Lung (tissue), 12 donors: ENCODE results near the gene PLAAT5. TPM values are rescaled to one million over a fixed set of nuclear protein-coding genes. Genes with fewer than 3 reads are reported as not detected.

Experiments
- ATAC-seq: fragments of 200-7000 bp; cut with Tn5 transposase; one replicate; pipeline ENCODE4 v1.9.1; 2020; ENCODE audit warnings: moderate number of reproducible peaks; ENCODE audit not compliant: insufficient read depth, low FRiP score
- DNase-seq, 3 donors: peaks; one replicate each; pipeline ENCODE4 v3.0.0-alpha.2; 2013 to 2017
- H3K27ac ChIP-seq, 2 donors: one replicate each; pipeline ENCODE4 v1.5.1; 2013; ENCODE audit warnings: mild to moderate bottlenecking in 2 of 2, moderate library complexity in 2 of 2, control low read depth in 1 of 2, inconsistent platforms in 1 of 2, low read depth in 1 of 2, low read length in 1 of 2
- H3K27me3 ChIP-seq, 3 donors: one replicate each; pipeline ENCODE4 v1.5.1; 2013; ENCODE audit warnings: low read length in 2 of 3; ENCODE audit not compliant: control insufficient read depth in 3 of 3, insufficient read depth in 3 of 3
- H3K36me3 ChIP-seq, 4 donors: one replicate each; pipeline ENCODE4 v1.5.1; 2013; ENCODE audit warnings: low read length in 4 of 4, mild to moderate bottlenecking in 1 of 4, moderate library complexity in 1 of 4; ENCODE audit not compliant: control insufficient read depth in 4 of 4, insufficient read depth in 4 of 4
- H3K4me1 ChIP-seq, 5 donors: one replicate each; pipeline ENCODE4 v1.5.1; 2013; ENCODE audit warnings: low read length in 5 of 5, mild to moderate bottlenecking in 2 of 5, moderate library complexity in 1 of 5; ENCODE audit not compliant: control insufficient read depth in 5 of 5, insufficient read depth in 5 of 5
- H3K4me3 ChIP-seq: one replicate; pipeline ENCODE4 v1.5.1; 2013; ENCODE audit warnings: mild to moderate bottlenecking, control low read depth, moderate library complexity
- H3K9ac ChIP-seq, 2 donors: one replicate each; pipeline ENCODE4 v1.5.1; 2013; ENCODE audit warnings: low read length in 2 of 2, control low read depth in 1 of 2; ENCODE audit not compliant: insufficient read depth in 1 of 2
- H3K9me3 ChIP-seq, 4 donors: one replicate each; pipeline ENCODE4 v1.5.1; 2013; ENCODE audit warnings: low read length in 3 of 4, mild to moderate bottlenecking in 1 of 4, moderate library complexity in 1 of 4; ENCODE audit not compliant: control insufficient read depth in 4 of 4, insufficient read depth in 3 of 4
- WGBS, 2 donors: extraction: QIAGEN DNeasy Blood & Tissue Kit; methylation state at CpG; one replicate each; pipeline ENCODE4 v1.1.7; 2013; 5-methylcytosine and 5-hydroxymethylcytosine counted together
- polyA plus RNA-seq, 2 donors: library from polyadenylated mRNA; stranded (reverse); fragments of 200-250 nt; gene quantifications; one replicate each; pipeline ENCODE4 v1.2.1, GENCODE V29; 2013
- total RNA-seq, 2 donors: library from RNA; depleted of rRNA in 1 of 2; stranded (reverse); fragments of >200 nt in 1 of 2; gene quantifications; one replicate each; pipeline ENCODE4 v1.2.1, GENCODE V29; 2014 to 2021
- TF ChIP-seq, protein P1 (sequence below): IDR thresholded peaks from 2 replicates; pipeline ENCODE4 v1.5.1; 2012; ENCODE audit warnings: mild to moderate bottlenecking; ENCODE audit errors: control extremely low read depth, extremely low read depth
- donor health status: control.
- donor health status: control.
- donor health status: Bipolar disorder and iron deficiency.
- donor health status: healthy.
- donor health status: DM: yes; HTN: yes; CAD: no.

PLAAT5 gene
- total and polyA plus RNA-seq, 4 donors: 1.1 to 5.6 (median 3.2) TPM

DNA sequence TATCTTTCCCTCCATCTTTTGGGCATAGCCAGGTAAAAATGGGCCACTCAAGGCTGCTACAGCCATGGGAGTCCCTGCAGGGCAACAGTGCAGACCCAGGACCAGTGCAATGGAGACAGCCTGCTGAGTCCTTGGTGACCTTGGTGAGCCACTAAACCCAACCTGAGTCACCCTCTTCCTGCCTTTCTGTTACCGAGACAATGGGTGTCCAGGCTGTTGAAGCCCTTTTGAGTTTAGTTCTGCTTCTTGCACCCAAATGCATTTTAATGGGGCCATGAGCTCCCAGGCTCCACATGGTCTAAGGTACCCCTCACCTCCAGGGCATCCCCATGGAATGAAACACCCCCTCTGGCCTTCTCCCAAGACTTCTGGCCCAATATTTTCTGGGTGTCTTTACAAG, 44.8 kb upstream of the PLAAT5 start:
- ATAC-seq (no peak), DNase-seq (no peak)
- Histone ChIP-seq H3K9me3 (peaks cover 0 to 2% (median 0%) of the 10 kb centered on the region in 4 donors), H3K27ac (peak overlapping the region in 1 of 2 donors; percentile 32), H3K36me3 (peaks cover 0 to 3% (median 0%) of the 10 kb centered on the region in 4 donors), H3K27me3 (no peaks in the 10 kb centered on the region), H3K9ac (no peak overlapping the region), H3K4me3 (no peak overlapping the region), H3K4me1 (peaks cover 6 to 26% (median 8%) of the 10 kb centered on the region in 5 donors)
- WGBS, 2 donors: 61 to 70% methylated on average over 1 of the region's 1 CpG
- TF ChIP-seq, protein P1, sequence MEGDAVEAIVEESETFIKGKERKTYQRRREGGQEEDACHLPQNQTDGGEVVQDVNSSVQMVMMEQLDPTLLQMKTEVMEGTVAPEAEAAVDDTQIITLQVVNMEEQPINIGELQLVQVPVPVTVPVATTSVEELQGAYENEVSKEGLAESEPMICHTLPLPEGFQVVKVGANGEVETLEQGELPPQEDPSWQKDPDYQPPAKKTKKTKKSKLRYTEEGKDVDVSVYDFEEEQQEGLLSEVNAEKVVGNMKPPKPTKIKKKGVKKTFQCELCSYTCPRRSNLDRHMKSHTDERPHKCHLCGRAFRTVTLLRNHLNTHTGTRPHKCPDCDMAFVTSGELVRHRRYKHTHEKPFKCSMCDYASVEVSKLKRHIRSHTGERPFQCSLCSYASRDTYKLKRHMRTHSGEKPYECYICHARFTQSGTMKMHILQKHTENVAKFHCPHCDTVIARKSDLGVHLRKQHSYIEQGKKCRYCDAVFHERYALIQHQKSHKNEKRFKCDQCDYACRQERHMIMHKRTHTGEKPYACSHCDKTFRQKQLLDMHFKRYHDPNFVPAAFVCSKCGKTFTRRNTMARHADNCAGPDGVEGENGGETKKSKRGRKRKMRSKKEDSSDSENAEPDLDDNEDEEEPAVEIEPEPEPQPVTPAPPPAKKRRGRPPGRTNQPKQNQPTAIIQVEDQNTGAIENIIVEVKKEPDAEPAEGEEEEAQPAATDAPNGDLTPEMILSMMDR: no peak

GRCh38 chr11:63534895-63535461, 44.0 kb upstream of the PLAAT5 start:
- no peak for DNase-seq
- Histone ChIP-seq H3K27me3 (no peaks in the 10 kb centered on the region), H3K4me3 (no peak overlapping the region), H3K27ac (no peak overlapping the region), H3K9ac (no peak overlapping the region), H3K36me3 (peaks cover 0 to 3% (median 0%) of the 10 kb centered on the region in 4 donors), H3K4me1 (peaks cover 6 to 26% (median 8%) of the 10 kb centered on the region in 5 donors), H3K9me3 (peaks cover 0 to 2% (median 0%) of the 10 kb centered on the region in 4 donors)
- ATAC-seq: no peak
- WGBS, 2 donors: 90 to 93% methylated on average over 5 of the region's 5 CpGs
- TF ChIP-seq, protein P1: no peak

- no peak for DNase-seq
- ATAC-seq: no peak
- no peak overlapping the region for H3K9ac ChIP-seq
- no peak overlapping the region for H3K27ac ChIP-seq
- WGBS, 2 donors: 46 to 79% methylated on average over 3 of the region's 3 CpGs
- H3K4me1 ChIP-seq: peaks cover 6 to 23% (median 8%) of the 10 kb centered on the region in 5 donors
- no peaks in the 10 kb centered on the region for H3K27me3 ChIP-seq
- no peak overlapping the region for H3K4me3 ChIP-seq
- H3K36me3 ChIP-seq: no peaks in the 10 kb centered on the region
- TF ChIP-seq, protein P1: no peak
- peaks cover 0 to 2% (median 0%) of the 10 kb centered on the region in 4 donors for H3K9me3 ChIP-seq
Measured at GRCh38 chr11:63534076-63534475, 43.1 kb upstream of the PLAAT5 start.
